ENCODE results near the gene NT5M.

The NT5M gene

GRCh38 chr17:17349724-17350106, 46.5 kb downstream of the NT5M start:
- TF ChIP-seq CTCF (IDR thresholded peaks at IDR 0.05; ENCODE audit: extremely low read depth, insufficient read depth, missing control alignments) = no peak
- DNase-seq (ENCODE audit: low spot score) = no peak
- in situ Hi-C loops (cut with MboI; ENCODE audit: low pct_unique_long_range_greater_than_20kb, low sequenced_read_pairs, unreplicated experiment) = loop anchor here (10.0 kb wide), 1 partner anchor 295 kb away; no protein-coding TSS in a partner anchor

GRCh38 chr17:17350491-17351355, 47.5 kb downstream of the NT5M start:
- in situ Hi-C loops (cut with MboI; ENCODE audit: low pct_unique_long_range_greater_than_20kb, low sequenced_read_pairs, unreplicated experiment) = loop anchor here (10.0 kb wide), 1 partner anchor 294 kb away; no protein-coding TSS in a partner anchor
- no peak for TF ChIP-seq CTCF (IDR thresholded peaks at IDR 0.05; ENCODE audit: extremely low read depth, insufficient read depth, missing control alignments)
- no peak for DNase-seq (ENCODE audit: low spot score)

- TF ChIP-seq CTCF (IDR thresholded peaks at IDR 0.05; ENCODE audit: extremely low read depth, insufficient read depth, missing control alignments) = no peak
- peak; percentile 7 for DNase-seq (ENCODE audit: low spot score)
- in situ Hi-C loops (cut with MboI; ENCODE audit: low pct_unique_long_range_greater_than_20kb, low sequenced_read_pairs, unreplicated experiment) = loop anchor here (10.0 kb wide), 1 partner anchor 293 kb away; no protein-coding TSS in a partner anchor
Observed at GRCh38 chr17:17351356-17351891, 48.3 kb downstream of the NT5M start.

GRCh38 chr17:17351901-17352781, 49.0 kb downstream of the NT5M start:
- DNase-seq (ENCODE audit: low spot score) = peak; percentile 8
- TF ChIP-seq CTCF (IDR thresholded peaks at IDR 0.05; ENCODE audit: extremely low read depth, insufficient read depth, missing control alignments) = no peak
- in situ Hi-C loops (cut with MboI; ENCODE audit: low pct_unique_long_range_greater_than_20kb, low sequenced_read_pairs, unreplicated experiment) = loop anchor here (10.0 kb wide), 1 partner anchor 293 kb away; no protein-coding TSS in a partner anchor

- no peak for DNase-seq (ENCODE audit: low spot score)
- in situ Hi-C loops (cut with MboI; ENCODE audit: low pct_unique_long_range_greater_than_20kb, low sequenced_read_pairs, unreplicated experiment) = loop anchor here (10.0 kb wide), 1 partner anchor 292 kb away; no protein-coding TSS in a partner anchor
- TF ChIP-seq CTCF (IDR thresholded peaks at IDR 0.05; ENCODE audit: extremely low read depth, insufficient read depth, missing control alignments) = no peak
Observed at GRCh38 chr17:17352836-17353624, 49.9 kb downstream of the NT5M start.

Data from GM13977 (cell line).